Sigmoid colon (tissue), 4 donors: Measurements from ENCODE around the gene TTLL8.

Source experiments
- CTCF ChIP-seq, 4 experiments: fragments of 450-650 bp in 3 of 4; fragments of 200-600 bp in 1 of 4; IDR thresholded peaks; one replicate each; pipeline ENCODE4 v1.5.1; 2016 to 2019; ENCODE audit warnings: antibody characterized with exemption in 4 of 4, mild to moderate bottlenecking in 3 of 4, moderate library complexity in 2 of 4
- POLR2A ChIP-seq, 2 donors: fragments of 450-650 bp; IDR thresholded peaks; one replicate each; pipeline ENCODE4 v1.6.1; 2016; ENCODE audit warnings: antibody characterized with exemption in 2 of 2, mild to moderate bottlenecking in 2 of 2, moderate library complexity in 2 of 2
- POLR2AphosphoS5 ChIP-seq, 4 donors: sonication (generic); formaldehyde crosslinking; IDR thresholded peaks; one replicate each; pipeline ENCODE4 v1.6.1; 2017; ENCODE audit warnings: antibody characterized with exemption in 4 of 4

GRCh38 chr22:50011447-50012210 is 46.5 kb downstream of the TTLL8 start:
- TF ChIP-seq POLR2A (IDR thresholded peaks at IDR 0.05), result no peak
- TF ChIP-seq CTCF (IDR thresholded peaks at IDR 0.05), result no peak
- no peak for TF ChIP-seq POLR2AphosphoS5 (IDR thresholded peaks at IDR 0.05)
